HepG2 (cell line): ENCODE data around the gene ADGRG4. TPM values are rescaled to one million over a fixed set of nuclear protein-coding genes. Genes with fewer than 3 reads are reported as not detected.

ENCODE experiments used
- ATAC-seq: fragments of 200-7000 bp; cut with Tn5 transposase; 3 replicates; pipeline ENCODE4 v1.9.1; 2020; ENCODE audit warnings: mild to moderate bottlenecking, moderate library complexity
- BruUV-seq: library from RNA; stranded (reverse); fragments of 400-500 nt; replicated peaks from 2 replicates; lab custom pipeline; 2021; lab: Mats Ljungman, UMichigan
- CTCF ChIA-PET: fragments of 300-600 bp; formaldehyde crosslinking; extraction: SDS; loops from one replicate; lab custom pipeline; 2021; ENCODE audit warnings: low total read pairs, inconsistent platforms, low intra/inter-chr PET ratio; lab: Yijun Ruan, JAX
- POLR2A ChIA-PET: fragments of 350-600 bp; sonication (Branson Sonifier 250); formaldehyde crosslinking; loops from one replicate; lab custom pipeline; 2020; ENCODE audit warnings: antibody characterized with exemption, inconsistent platforms; lab: Yijun Ruan, JAX
- DNase-seq: peaks from one replicate; pipeline ENCODE4 v3.0.0-alpha.2; 2015; ENCODE audit warnings: low spot score
- FAIRE-seq: peaks from 3 replicates; lab custom pipeline; 2011; peaks lifted over from hg19 to GRCh38; lab: Jason Lieb, UNC
- H2AFZ ChIP-seq: one replicate; pipeline ENCODE4 v1.6.1; 2011; ENCODE audit warnings: low read length, inconsistent platforms
- H3K27ac ChIP-seq: fragments of 300-600 bp; 3 replicates; pipeline ENCODE4 v1.8.0; 2011; ENCODE audit warnings: mixed run types, mild to moderate bottlenecking, mixed read lengths, low read length, inconsistent platforms; ENCODE audit not compliant: insufficient read depth; ENCODE audit errors: extremely low read length
- H3K27me3 ChIP-seq, 2 experiments: fragments of 200-600 bp in 1 of 2; 2 replicates in 1 of 2; 3 replicates in 1 of 2; pipeline versions ENCODE4 v1.6.0 to v1.8.0; 2011; ENCODE audit warnings: low read length in 2 of 2, mild to moderate bottlenecking in 2 of 2, moderate library complexity in 2 of 2, inconsistent platforms in 1 of 2; ENCODE audit not compliant: insufficient read depth in 2 of 2, control insufficient read depth in 1 of 2
- H3K36me3 ChIP-seq, 2 experiments: fragments of 200-600 bp in 1 of 2; replicated peaks in 1 of 2; 2 replicates in 1 of 2; 3 replicates in 1 of 2; pipeline versions ENCODE4 v1.5.1 to v1.8.0; 2011; ENCODE audit warnings: low read length in 2 of 2, inconsistent platforms in 1 of 2; ENCODE audit not compliant: insufficient read depth in 2 of 2, control insufficient read depth in 1 of 2
- H3K4me1 ChIP-seq: 2 replicates; pipeline ENCODE4 v1.5.1; 2012; ENCODE audit warnings: low read length, inconsistent platforms; ENCODE audit not compliant: insufficient read depth
- H3K4me2 ChIP-seq: 2 replicates; pipeline ENCODE4 v1.6.0; 2011; ENCODE audit warnings: low read depth, low read length, inconsistent platforms
- H3K4me3 ChIP-seq, 3 experiments: fragments of 200-600 bp in 1 of 3; sonication (generic), shearing (Covaris generic) in 1 of 3; replicated peaks in 1 of 3; 2 replicates each; pipeline ENCODE4 v1.5.1; 2011 to 2016; ENCODE audit warnings: low read length in 3 of 3, inconsistent platforms in 2 of 3, low read depth in 2 of 3, mild to moderate bottlenecking in 2 of 3, control low read depth in 1 of 3, mixed read lengths in 1 of 3; ENCODE audit not compliant: insufficient read depth in 1 of 3
- H3K79me2 ChIP-seq: one replicate; pipeline ENCODE4 v1.6.1; 2011; ENCODE audit warnings: low read length, inconsistent platforms; ENCODE audit not compliant: insufficient read depth
- H3K9ac ChIP-seq: 2 replicates; pipeline ENCODE4 v1.6.0; 2011; ENCODE audit warnings: mild to moderate bottlenecking, low read depth, low read length, inconsistent platforms; ENCODE audit not compliant: insufficient read depth
- H3K9me3 ChIP-seq: 2 replicates; pipeline ENCODE4 v1.5.1; 2012; ENCODE audit warnings: mild to moderate bottlenecking, low read length
- H4K20me1 ChIP-seq: 2 replicates; pipeline ENCODE4 v1.6.0; 2011; ENCODE audit warnings: inconsistent platforms, mild to moderate bottlenecking, low read length, moderate library complexity; ENCODE audit not compliant: insufficient read depth
- ARID3A ChIP-seq: IDR thresholded peaks from 2 replicates; pipeline ENCODE4 v1.6.1; 2012; ENCODE audit warnings: low read depth, low read length, improper control_type of control experiment
- FOXM1 ChIP-seq: sonication (generic); formaldehyde crosslinking; IDR thresholded peaks from 2 replicates; pipeline ENCODE4 v1.5.0; 2020; ENCODE audit warnings: missing genetic modification reagents
- HMGA1 ChIP-seq: sonication (generic); formaldehyde crosslinking; conservative IDR thresholded peaks from 2 replicates; pipeline ENCODE4 v1.4.0; 2020; ENCODE audit warnings: missing genetic modification reagents
- MBD4 ChIP-seq: IDR thresholded peaks from 2 replicates; pipeline ENCODE4 v1.6.1; 2012; ENCODE audit warnings: low read length, inconsistent platforms, borderline replicate concordance
- MLX ChIP-seq: IDR thresholded peaks from 2 replicates; pipeline ENCODE4 v1.6.1; 2016
- RFXANK ChIP-seq: IDR thresholded peaks from 2 replicates; pipeline ENCODE4 v1.6.1; 2016
- ZNF33A ChIP-seq: sonication (generic); formaldehyde crosslinking; IDR thresholded peaks from 2 replicates; pipeline ENCODE4 v1.5.1; 2020; ENCODE audit warnings: missing genetic modification reagents, mild to moderate bottlenecking, moderate library complexity, borderline replicate concordance
- ZNF737 ChIP-seq: sonication (generic); formaldehyde crosslinking; IDR thresholded peaks from 2 replicates; pipeline ENCODE4 v1.5.0; 2020; ENCODE audit warnings: missing genetic modification reagents, mild to moderate bottlenecking, borderline replicate concordance
- ZNF83 ChIP-seq: sonication (generic); formaldehyde crosslinking; IDR thresholded peaks from 2 replicates; pipeline ENCODE4 v1.4.0; 2020; ENCODE audit warnings: missing genetic modification reagents, mild to moderate bottlenecking, borderline replicate concordance
- ZSCAN31 ChIP-seq: sonication (generic); formaldehyde crosslinking; IDR thresholded peaks from 2 replicates; pipeline ENCODE4 v1.5.0; 2020; ENCODE audit warnings: low read depth, mild to moderate bottlenecking, missing genetic modification reagents
- WGBS: methylation state at CpG from one replicate; pipeline ENCODE4 v1.1.6; 2017; ENCODE audit warnings: low lambda C conversion rate; 5-methylcytosine and 5-hydroxymethylcytosine counted together
- in situ Hi-C: cut with HindIII; loops from 2 replicates; pipeline ENCODE4 v1.10.0; 2017; ENCODE audit warnings: low pct_unique_long_range_greater_than_20kb; ENCODE audit not compliant: extremely low pct_ligation_motif_present
- intact Hi-C: fragments of 100-400 bp; cut with micrococcal nuclease; formaldehyde crosslinking; loops from one replicate; pipeline ENCODE4 v1.10.0; 2022; ENCODE audit not compliant: unreplicated experiment
- polyA plus RNA-seq, 8 experiments: library from polyadenylated mRNA; depleted of rRNA in 3 of 8; stranded (reverse) in 7 of 8; unstranded in 1 of 8; fragments of >200 nt; fragmentation: Illumina TruSeq in 4 of 8; extraction: Trizol in 4 of 8; gene quantifications; 2 replicates each; pipeline versions ENCODE4 v1.2.1 to v1.2.3, GENCODE V29; 2011 to 2016; ENCODE audit warnings: low read depth in 4 of 8, missing spikeins in 1 of 8, mixed read lengths in 1 of 8; ENCODE audit not compliant: insufficient read depth in 1 of 8
- total RNA-seq, 5 experiments: library from RNA; depleted of rRNA; stranded (reverse); fragments of >200 nt; fragmentation: Illumina TruSeq; extraction: Trizol; gene quantifications; 2 replicates each; pipeline ENCODE4 v1.2.3, GENCODE V29; 2016; ENCODE audit warnings: low read depth in 1 of 5
- TF ChIP-seq, protein P1 (sequence below): sonication (generic); formaldehyde crosslinking; IDR thresholded peaks from 2 replicates; pipeline ENCODE4 v1.4.0; 2020; ENCODE audit warnings: mild to moderate bottlenecking, missing genetic modification reagents

ADGRG4 gene
- total and polyA plus RNA-seq, 2 of the 13 experiments (the other 11 are each of a cell fraction or from before 2014, with no cell fraction given), result not detected

GRCh38 chrX:136325377-136325776 is 24.6 kb downstream of the ADGRG4 start:
- DNase-seq (no peak), ATAC-seq (no peak), FAIRE-seq (no peak)
- Histone ChIP-seq H3K79me2 (no peaks in the 10 kb centered on the region), H4K20me1 (no peaks in the 10 kb centered on the region), H3K4me3 (no peak overlapping the region), H3K4me1 (no peaks in the 10 kb centered on the region), H3K27me3 (no peaks in the 10 kb centered on the region), H2AFZ (no peak overlapping the region), H3K27ac (no peak overlapping the region), H3K36me3 (no peaks in the 10 kb centered on the region), H3K4me2 (no peak overlapping the region), H3K9ac (no peak overlapping the region)
- ChIA-PET POLR2A (no interaction called here), CTCF (no interaction called here)
- no TSS peak for BruUV-seq
- in situ Hi-C loops (no loop called here), intact Hi-C loops (no loop called here)
- 21% methylated on average over 4 of the region's 4 CpGs for WGBS
- TF ChIP-seq ZNF737 (CRISPR knock-in tag) (no peak), MBD4 (no peak), ARID3A (no peak), RFXANK (CRISPR knock-in tag) (no peak), ZNF83 (CRISPR knock-in tag) (no peak), ZSCAN31 (CRISPR knock-in tag) (no peak), ZNF33A (no peak), HMGA1 (CRISPR knock-in tag) (no peak), MLX (CRISPR knock-in tag) (no peak), FOXM1 (CRISPR knock-in tag) (no peak)
- TF ChIP-seq, protein P1, sequence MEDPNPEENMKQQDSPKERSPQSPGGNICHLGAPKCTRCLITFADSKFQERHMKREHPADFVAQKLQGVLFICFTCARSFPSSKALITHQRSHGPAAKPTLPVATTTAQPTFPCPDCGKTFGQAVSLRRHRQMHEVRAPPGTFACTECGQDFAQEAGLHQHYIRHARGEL (CRISPR knock-in tag), result no peak
- TF ChIP-seq, all 625 proteins: peak for 0
- H3K9me3 ChIP-seq, result no peaks in the 10 kb centered on the region
